Bronchus fibroblast of lung (primary cell): ENCODE measurements around the gene HBZ. TPM values are rescaled to one million over a fixed set of nuclear protein-coding genes. Genes with fewer than 3 reads are reported as not detected.

Experiments
- total RNA-seq: library from RNA; depleted of rRNA; stranded (reverse); fragments of >200 nt; gene quantifications from 2 replicates; pipeline ENCODE4 v1.2.3, GENCODE V29; 2015

The HBZ gene
- not detected in 2 replicates for total RNA-seq

GRCh38 chr16:152141-153128 lies at the start of gene HBZ:
Gene HBZ (plus strand): TSS chr16:152644. CDS start chr16:152910, 266 bp downstream.

GRCh38 chr16:165539-166374 lies 13.3 kb downstream of the HBZ start, which contains the start of gene HBM:
Gene HBM (plus strand): TSS chr16:165978. CDS start chr16:165998, 20 bp downstream.

GRCh38 chr16:172374-172941 lies 20.0 kb downstream of the HBZ start, which contains the start of gene HBA2:
Gene HBA2 (plus strand): TSS chr16:172876. CDS start chr16:172913, 37 bp downstream.

GRCh38 chr16:176477-177382 lies 24.3 kb downstream of the HBZ start, which contains the start of gene HBA1:
Gene HBA1 (plus strand): TSS chr16:176680. CDS start chr16:176717, 37 bp downstream.

GRCh38 chr16:180101-180675 lies 27.7 kb downstream of the HBZ start, which contains the start of gene HBQ1:
Gene HBQ1 (plus strand): TSS chr16:180459. CDS start chr16:180487, 28 bp downstream.

Other genes starting within 250 kb of the HBZ start
- 7.9 and 8.2 TPM in 2 replicates for gene POLR3K, start 99.0 kb upstream of the HBZ start, total RNA-seq
- gene SNRNP25, start 98.8 kb upstream of the HBZ start, total RNA-seq, result 55.0 and 59.3 TPM in 2 replicates
- gene RHBDF1, start 80.0 kb upstream of the HBZ start, total RNA-seq, result 28.2 and 34.0 TPM in 2 replicates
- 166 and 188 TPM in 2 replicates for gene MPG, start 74.4 kb upstream of the HBZ start, total RNA-seq
- gene NPRL3, start 14.0 kb upstream of the HBZ start, total RNA-seq, result 12.9 and 14.4 TPM in 2 replicates
- not detected in 2 replicates for gene HBM, start 13.3 kb downstream of the HBZ start, total RNA-seq
- 1.6 and 1.7 TPM in 2 replicates for gene HBA2, start 20.2 kb downstream of the HBZ start, total RNA-seq
- not detected in 2 replicates for gene HBA1, start 24.0 kb downstream of the HBZ start, total RNA-seq
- gene HBQ1, start 27.8 kb downstream of the HBZ start, total RNA-seq, result 1.2 and 1.9 TPM in 2 replicates
- 25.6 and 38.5 TPM in 2 replicates for gene LUC7L, start 76.8 kb downstream of the HBZ start, total RNA-seq
- gene FAM234A, start 82.2 kb downstream of the HBZ start, total RNA-seq, result 76.9 and 86.8 TPM in 2 replicates
- gene RGS11, start 123.3 kb downstream of the HBZ start, total RNA-seq, result 0.17 and 0.30 TPM in 2 replicates
- gene ARHGDIG, start 127.9 kb downstream of the HBZ start, total RNA-seq, result not detected in 2 replicates
- 0.17 and 0.45 TPM in 2 replicates for gene PDIA2, start 130.5 kb downstream of the HBZ start, total RNA-seq
- 18.0 and 19.0 TPM in 2 replicates for gene AXIN1, start 200.1 kb downstream of the HBZ start, total RNA-seq
- gene MRPL28, start 217.9 kb downstream of the HBZ start, total RNA-seq, result 186 and 196 TPM in 2 replicates
- gene PGAP6, start 229.3 kb downstream of the HBZ start, total RNA-seq, result 41.5 and 49.5 TPM in 2 replicates
- gene NME4, start 244.6 kb downstream of the HBZ start, total RNA-seq, result 158 and 175 TPM in 2 replicates
- gene DECR2, start 249.2 kb downstream of the HBZ start, total RNA-seq, result 21.5 and 24.1 TPM in 2 replicates